IPS-NIHi7 (cell line): ENCODE results near the gene U2SURP.
"Not testable (repeated sequence)": the region's sequence is repeated elsewhere in the genome, so short reads cannot be mapped to it uniquely, and the experiment has no call there.

Experiments used
- DNase-seq: peaks from one replicate; pipeline ENCODE4 v3.0.0; 2012; ENCODE audit warnings: mixed read lengths; ENCODE audit errors: extremely low spot score

U2SURP gene

GRCh38 chr3:142976621-142977398 lies 24.6 kb upstream of the U2SURP start:
- no peak for DNase-seq

- DNase-seq: no peak
Observed at GRCh38 chr3:142977399-142977728, 24.0 kb upstream of the U2SURP start.

GRCh38 chr3:142981108-142981507 lies 20.3 kb upstream of the U2SURP start:
- DNase-seq: no peak

- DNase-seq: no peak
Observed at GRCh38 chr3:142982038-142982773, 19.2 kb upstream of the U2SURP start.

- DNase-seq: no peak
Observed at GRCh38 chr3:142983318-142983717, 18.1 kb upstream of the U2SURP start.

GRCh38 chr3:142984255-142984654 lies 17.1 kb upstream of the U2SURP start:
- DNase-seq: no peak

- peak; percentile 35 for DNase-seq
Observed at GRCh38 chr3:142987080-142987700, 14.2 kb upstream of the U2SURP start.

- DNase-seq: peak; percentile 36
Observed at GRCh38 chr3:142987707-142988106, 13.7 kb upstream of the U2SURP start.

GRCh38 chr3:142988221-142988620 lies 13.1 kb upstream of the U2SURP start:
- DNase-seq: not testable (repeated sequence)

GRCh38 chr3:142988826-142989225 lies 12.5 kb upstream of the U2SURP start:
- DNase-seq: not testable (repeated sequence)

GRCh38 chr3:142990721-142991120 lies 10.6 kb upstream of the U2SURP start:
- DNase-seq: no peak

- DNase-seq: no peak
Observed at GRCh38 chr3:142992323-142992722, 9.0 kb upstream of the U2SURP start.

- peak; percentile 59 for DNase-seq
Observed at GRCh38 chr3:142993958-142994442, 7.4 kb upstream of the U2SURP start.

- DNase-seq: no peak
Observed at GRCh38 chr3:142997330-142997729, 4.0 kb upstream of the U2SURP start.

GRCh38 chr3:142998439-142998838 lies 2.9 kb upstream of the U2SURP start:
- no peak for DNase-seq

- no peak for DNase-seq
Observed at GRCh38 chr3:142999881-143000280, 1.5 kb upstream of the U2SURP start.

- peak; percentile 18 for DNase-seq
Observed at GRCh38 chr3:143000528-143000927, 842 bp upstream of the U2SURP start.

- no peak for DNase-seq
Observed at GRCh38 chr3:143001034-143001368, 369 bp upstream of the U2SURP start.

- no peak for DNase-seq
Observed at GRCh38 chr3:143002083-143002712, 828 bp downstream of the U2SURP start.

GRCh38 chr3:143002727-143003126 lies 1.4 kb downstream of the U2SURP start:
- no peak for DNase-seq

- no peak for DNase-seq
Observed at GRCh38 chr3:143004823-143005222, 3.5 kb downstream of the U2SURP start.

GRCh38 chr3:143010024-143010423 lies 8.7 kb downstream of the U2SURP start:
- no peak for DNase-seq
